Choroid plexus epithelial cell (primary cell): ENCODE data around the gene TGFBRAP1.
"Not testable (repeated sequence)": the region's sequence is repeated elsewhere in the genome, so short reads cannot be mapped to it uniquely, and the experiment has no call there.

Experiments
- DNase-seq: peaks from one replicate; pipeline ENCODE4 v3.0.0-alpha.2; 2010; ENCODE audit warnings: low read depth
- H3K4me3 ChIP-seq: 2 replicates; pipeline ENCODE4 v1.5.1; 2011; ENCODE audit warnings: low read depth, mild to moderate bottlenecking, control low read depth, low read length, moderate library complexity
- CTCF ChIP-seq: conservative IDR thresholded peaks from 2 replicates; pipeline ENCODE4 v1.5.1; 2011; ENCODE audit warnings: low read depth, mild to moderate bottlenecking, control low read depth, inconsistent platforms, low read length, moderate library complexity

Gene TGFBRAP1

GRCh38 chr2:105258835-105259350 lies 70.6 kb downstream of the TGFBRAP1 start:
- TF ChIP-seq CTCF, result no peak
- no peak for DNase-seq
- no peak overlapping the region for H3K4me3 ChIP-seq

GRCh38 chr2:105257981-105258380 lies 71.6 kb downstream of the TGFBRAP1 start:
- TF ChIP-seq CTCF, result no peak
- no peak overlapping the region for H3K4me3 ChIP-seq
- no peak for DNase-seq

- TF ChIP-seq CTCF, result no peak
- H3K4me3 ChIP-seq, result no peak overlapping the region
- no peak for DNase-seq
These were observed 73.0 kb downstream of the TGFBRAP1 start for GRCh38 chr2:105256431-105257047.

- DNase-seq, result no peak
- no peak for TF ChIP-seq CTCF
- H3K4me3 ChIP-seq, result no peak overlapping the region
These were observed 73.6 kb downstream of the TGFBRAP1 start for GRCh38 chr2:105255979-105256378.

GRCh38 chr2:105254531-105255210 lies 74.9 kb downstream of the TGFBRAP1 start:
- DNase-seq, result no peak
- TF ChIP-seq CTCF, result no peak
- no peak overlapping the region for H3K4me3 ChIP-seq

GRCh38 chr2:105252271-105252670 lies 77.3 kb downstream of the TGFBRAP1 start:
- no peak for DNase-seq
- no peak for TF ChIP-seq CTCF
- H3K4me3 ChIP-seq, result no peak overlapping the region

GRCh38 chr2:105251016-105251648 lies 78.4 kb downstream of the TGFBRAP1 start:
- DNase-seq, H3K4me3 ChIP-seq: not testable (repeated sequence)
